Loucy (cell line): Measurements from ENCODE around the gene FUBP1.

Experiments used
- H2AFZ ChIP-seq: fragments of 200-600 bp; sonication (generic); 2 replicates; pipeline ENCODE4 v1.6.0; 2016; ENCODE audit warnings: antibody characterized with exemption, mild to moderate bottlenecking, low read length, moderate library complexity
- H3F3A ChIP-seq: fragments of 200-600 bp; 2 replicates; pipeline ENCODE4 v1.6.0; 2016; ENCODE audit warnings: antibody characterized with exemption, low read depth, mild to moderate bottlenecking
- H3K27me3 ChIP-seq: fragments of 200-600 bp; sonication (generic); 2 replicates; pipeline ENCODE4 v1.6.1; 2014; ENCODE audit warnings: low read length, mild to moderate bottlenecking; ENCODE audit not compliant: insufficient read depth, poor library complexity, severe bottlenecking
- H3K36me3 ChIP-seq: fragments of 200-600 bp; sonication (generic); 2 replicates; pipeline ENCODE4 v1.6.1; 2016; ENCODE audit warnings: low read length; ENCODE audit not compliant: insufficient read depth
- H3K4me1 ChIP-seq: fragments of 200-600 bp; sonication (generic); 2 replicates; pipeline ENCODE4 v1.5.1; 2014; ENCODE audit warnings: low read length, mild to moderate bottlenecking; ENCODE audit not compliant: insufficient read depth, poor library complexity, severe bottlenecking
- H3K4me2 ChIP-seq: fragments of 200-600 bp; sonication (generic); 2 replicates; pipeline ENCODE4 v1.6.0; 2014; ENCODE audit warnings: antibody characterized with exemption, low read length, low read depth, mild to moderate bottlenecking; ENCODE audit not compliant: poor library complexity, severe bottlenecking
- H3K4me3 ChIP-seq: fragments of 200-600 bp; sonication (generic); 2 replicates; pipeline ENCODE4 v1.5.1; 2014; ENCODE audit warnings: low read length, mild to moderate bottlenecking, mixed read lengths; ENCODE audit not compliant: poor library complexity, severe bottlenecking
- H3K79me2 ChIP-seq: fragments of 200-600 bp; sonication (generic); 2 replicates; pipeline ENCODE4 v1.6.1; 2014; ENCODE audit warnings: low read length; ENCODE audit not compliant: insufficient read depth
- H3K9ac ChIP-seq: fragments of 200-600 bp; sonication (generic); 2 replicates; pipeline ENCODE4 v1.6.0; 2014; ENCODE audit warnings: mild to moderate bottlenecking, low read depth, low read length, moderate library complexity; ENCODE audit not compliant: poor library complexity, severe bottlenecking
- H3K9me2 ChIP-seq: fragments of 200-600 bp; sonication (generic); replicated peaks from 2 replicates; pipeline ENCODE4 v1.6.1; 2016; ENCODE audit warnings: low read depth, low read length, mixed read lengths
- H3K9me3 ChIP-seq: fragments of 200-600 bp; sonication (generic); 2 replicates; pipeline ENCODE4 v1.6.1; 2014; ENCODE audit warnings: mild to moderate bottlenecking, antibody characterized with exemption, low read length, low read depth; ENCODE audit not compliant: insufficient read depth
- H4K20me1 ChIP-seq: fragments of 200-600 bp; sonication (generic); 2 replicates; pipeline ENCODE4 v1.6.0; 2014; ENCODE audit warnings: antibody characterized with exemption, low read length, mild to moderate bottlenecking; ENCODE audit not compliant: insufficient read depth, poor library complexity, severe bottlenecking
- EZH2phosphoT487 ChIP-seq: fragments of 200-600 bp; IDR thresholded peaks from 2 replicates; pipeline ENCODE4 v1.6.1; 2018; ENCODE audit warnings: antibody characterized with exemption, mild to moderate bottlenecking, moderate library complexity, borderline replicate concordance
- TF ChIP-seq, protein P1 (sequence below): fragments of 200-600 bp; sonication (generic); conservative IDR thresholded peaks from 2 replicates; pipeline ENCODE4 v1.5.1; 2014; ENCODE audit warnings: mild to moderate bottlenecking, antibody characterized with exemption, low read length

FUBP1 gene

DNA sequence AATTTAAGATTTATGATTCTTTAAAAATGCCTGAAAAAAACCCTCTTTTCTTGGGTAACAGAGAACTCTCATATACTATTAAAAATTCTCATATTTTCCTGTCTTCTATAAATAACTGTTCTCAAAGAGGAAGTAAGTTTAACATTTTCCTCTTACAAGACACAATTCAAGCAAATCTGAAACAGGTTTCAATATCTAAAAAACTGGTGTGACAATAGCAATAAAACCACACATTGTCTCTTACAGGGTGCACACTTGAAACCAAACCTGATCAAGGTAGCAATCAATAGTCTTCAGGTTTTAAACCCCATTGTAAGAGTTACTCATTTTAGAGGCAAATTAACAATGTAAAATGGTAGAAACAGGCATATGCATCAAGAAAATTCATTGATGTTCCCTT is 28.0 kb downstream of the FUBP1 start:
- H3K27me3 ChIP-seq, result no peaks in the 10 kb centered on the region
- H3K4me2 ChIP-seq, result no peak overlapping the region
- H3K9me3 ChIP-seq, result no peaks in the 10 kb centered on the region
- H3K9ac ChIP-seq, result no peak overlapping the region
- H3K4me1 ChIP-seq, result peaks cover 10% of the 10 kb centered on the region
- peaks cover 99% of the 10 kb centered on the region for H3K36me3 ChIP-seq
- H3K4me3 ChIP-seq, result no peak overlapping the region
- TF ChIP-seq, protein P1, sequence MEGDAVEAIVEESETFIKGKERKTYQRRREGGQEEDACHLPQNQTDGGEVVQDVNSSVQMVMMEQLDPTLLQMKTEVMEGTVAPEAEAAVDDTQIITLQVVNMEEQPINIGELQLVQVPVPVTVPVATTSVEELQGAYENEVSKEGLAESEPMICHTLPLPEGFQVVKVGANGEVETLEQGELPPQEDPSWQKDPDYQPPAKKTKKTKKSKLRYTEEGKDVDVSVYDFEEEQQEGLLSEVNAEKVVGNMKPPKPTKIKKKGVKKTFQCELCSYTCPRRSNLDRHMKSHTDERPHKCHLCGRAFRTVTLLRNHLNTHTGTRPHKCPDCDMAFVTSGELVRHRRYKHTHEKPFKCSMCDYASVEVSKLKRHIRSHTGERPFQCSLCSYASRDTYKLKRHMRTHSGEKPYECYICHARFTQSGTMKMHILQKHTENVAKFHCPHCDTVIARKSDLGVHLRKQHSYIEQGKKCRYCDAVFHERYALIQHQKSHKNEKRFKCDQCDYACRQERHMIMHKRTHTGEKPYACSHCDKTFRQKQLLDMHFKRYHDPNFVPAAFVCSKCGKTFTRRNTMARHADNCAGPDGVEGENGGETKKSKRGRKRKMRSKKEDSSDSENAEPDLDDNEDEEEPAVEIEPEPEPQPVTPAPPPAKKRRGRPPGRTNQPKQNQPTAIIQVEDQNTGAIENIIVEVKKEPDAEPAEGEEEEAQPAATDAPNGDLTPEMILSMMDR, result no peak
- no peak for TF ChIP-seq EZH2phosphoT487
- H3K9me2 ChIP-seq, result no peaks in the 10 kb centered on the region
- no peak overlapping the region for H2AFZ ChIP-seq
- no peaks in the 10 kb centered on the region for H3F3A ChIP-seq
- H3K79me2 ChIP-seq, result peaks cover 7% of the 10 kb centered on the region; the same call in 1 of the 2 replicates
- peaks cover 55% of the 10 kb centered on the region for H4K20me1 ChIP-seq

- Histone ChIP-seq H3F3A (no peaks in the 10 kb centered on the region), H3K36me3 (peaks cover 96% of the 10 kb centered on the region), H3K4me3 (no peak overlapping the region), H3K9me3 (no peaks in the 10 kb centered on the region), H2AFZ (no peak overlapping the region), H3K9me2 (no peaks in the 10 kb centered on the region), H4K20me1 (peaks cover 52% of the 10 kb centered on the region), H3K27me3 (no peaks in the 10 kb centered on the region), H3K4me2 (no peak overlapping the region), H3K9ac (no peak overlapping the region), H3K79me2 (peaks cover 6% of the 10 kb centered on the region; the same call in 1 of the 2 replicates), H3K4me1 (peaks cover 10% of the 10 kb centered on the region)
- TF ChIP-seq EZH2phosphoT487, result no peak
- TF ChIP-seq, protein P1, result peak; percentile 23; the same call in 1 of the 2 replicates
Observed at GRCh38 chr1:77948841-77949424, 29.9 kb downstream of the FUBP1 start.

- no peak overlapping the region for H3K9ac ChIP-seq
Observed at GRCh38 chr1:77945345-77945744, 33.5 kb downstream of the FUBP1 start.

More at GRCh38 chr1:77945345-77945744, 33.5 kb downstream of the FUBP1 start:
- no peaks in the 10 kb centered on the region for H3K79me2 ChIP-seq
- H3K4me2 ChIP-seq, result no peak overlapping the region
- no peak overlapping the region for H2AFZ ChIP-seq
- H3K4me3 ChIP-seq, result no peak overlapping the region
- H3K9me2 ChIP-seq, result no peaks in the 10 kb centered on the region
- H3K36me3 ChIP-seq, result peaks cover 77% of the 10 kb centered on the region
- no peaks in the 10 kb centered on the region for H3K27me3 ChIP-seq
- no peak for TF ChIP-seq EZH2phosphoT487
- TF ChIP-seq, protein P1, result no peak
- no peaks in the 10 kb centered on the region for H3K9me3 ChIP-seq
- H4K20me1 ChIP-seq, result peaks cover 36% of the 10 kb centered on the region
- peaks cover 10% of the 10 kb centered on the region for H3K4me1 ChIP-seq
- no peaks in the 10 kb centered on the region for H3F3A ChIP-seq
